ENCODE data around the gene CEP104. TPM values are rescaled to one million over a fixed set of nuclear protein-coding genes. Genes with fewer than 3 reads are reported as not detected.

The CEP104 gene
- total and polyA plus RNA-seq, 10 of the 15 experiments (the other 5 are each of a cell fraction or from before 2014, with no cell fraction given) = 7.2 to 34.8 (median 19.3) TPM

DNA sequence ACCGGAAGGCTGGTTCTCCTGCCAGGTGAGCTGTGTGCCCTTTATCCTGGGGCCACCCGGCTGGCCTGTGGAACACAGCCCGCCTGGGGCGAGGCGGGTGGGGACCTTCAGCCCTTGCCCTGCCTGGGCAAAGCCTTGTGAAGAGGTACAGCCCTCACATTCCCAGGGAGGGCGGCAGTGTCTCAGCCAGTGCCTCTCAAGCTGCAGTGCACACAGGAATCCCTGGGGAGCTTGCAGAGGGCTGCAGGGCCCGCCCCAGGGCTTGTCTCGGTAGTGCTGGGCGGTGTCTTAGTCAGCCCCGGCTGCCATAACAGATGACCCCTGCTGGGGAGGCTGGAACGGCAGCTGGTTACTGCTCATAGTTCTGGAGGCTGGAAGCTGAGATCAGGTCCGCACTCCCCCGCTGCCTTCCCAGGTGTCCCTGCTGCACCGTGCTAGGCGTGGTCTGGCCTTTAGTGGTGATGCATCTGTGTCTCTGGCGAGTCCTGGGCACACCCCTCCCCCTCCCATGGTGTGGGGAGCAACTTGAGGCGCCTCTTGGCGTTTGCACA, 12.8 kb upstream of the CEP104 start:
- Histone ChIP-seq H3K9ac (ENCODE audit: control insufficient read depth, insufficient read depth, low read length) (no peak overlapping the region), H2AFZ (ENCODE audit: control insufficient read depth, low read depth, low read length) (no peak overlapping the region), H3K27me3 (replicated peaks in 1 of 2; ENCODE audit: control insufficient read depth in 2 of 2, insufficient read depth in 2 of 2, low read length in 1 of 2) (no peaks in the 10 kb centered on the region), H3K27ac (ENCODE audit: control insufficient read depth, insufficient read depth) (no peak overlapping the region), H4K20me1 (ENCODE audit: control insufficient read depth, insufficient read depth) (no peaks in the 10 kb centered on the region), H3K4me2 (ENCODE audit: control insufficient read depth, insufficient read depth) (no peak overlapping the region), H3K9me3 (replicated peaks; ENCODE audit: control insufficient read depth, insufficient read depth, low read length) (no peaks in the 10 kb centered on the region; the same call in 2 of the 3 replicates), H3K4me3 (no peak overlapping the region), H3K36me3 (ENCODE audit: control insufficient read depth in 2 of 2, insufficient read depth in 2 of 2, low read length in 1 of 2) (peaks cover 2 to 10% of the 10 kb centered on the region in 2 experiments; a peak in 3 of 4 replicates), H3K4me1 (ENCODE audit: control insufficient read depth, insufficient read depth, low read length) (peaks cover 6% of the 10 kb centered on the region), H3K79me2 (ENCODE audit: control insufficient read depth, insufficient read depth, low read length) (no peaks in the 10 kb centered on the region)
- no peak for FAIRE-seq
- no peak for DNase-seq (ENCODE audit: low read depth, low spot score)
- CTCF ChIA-PET = no interaction called here
- no peak for TF ChIP-seq TCF7 (IDR thresholded peaks at IDR 0.05; ENCODE audit: borderline replicate concordance)
- TF ChIP-seq, protein P1, sequence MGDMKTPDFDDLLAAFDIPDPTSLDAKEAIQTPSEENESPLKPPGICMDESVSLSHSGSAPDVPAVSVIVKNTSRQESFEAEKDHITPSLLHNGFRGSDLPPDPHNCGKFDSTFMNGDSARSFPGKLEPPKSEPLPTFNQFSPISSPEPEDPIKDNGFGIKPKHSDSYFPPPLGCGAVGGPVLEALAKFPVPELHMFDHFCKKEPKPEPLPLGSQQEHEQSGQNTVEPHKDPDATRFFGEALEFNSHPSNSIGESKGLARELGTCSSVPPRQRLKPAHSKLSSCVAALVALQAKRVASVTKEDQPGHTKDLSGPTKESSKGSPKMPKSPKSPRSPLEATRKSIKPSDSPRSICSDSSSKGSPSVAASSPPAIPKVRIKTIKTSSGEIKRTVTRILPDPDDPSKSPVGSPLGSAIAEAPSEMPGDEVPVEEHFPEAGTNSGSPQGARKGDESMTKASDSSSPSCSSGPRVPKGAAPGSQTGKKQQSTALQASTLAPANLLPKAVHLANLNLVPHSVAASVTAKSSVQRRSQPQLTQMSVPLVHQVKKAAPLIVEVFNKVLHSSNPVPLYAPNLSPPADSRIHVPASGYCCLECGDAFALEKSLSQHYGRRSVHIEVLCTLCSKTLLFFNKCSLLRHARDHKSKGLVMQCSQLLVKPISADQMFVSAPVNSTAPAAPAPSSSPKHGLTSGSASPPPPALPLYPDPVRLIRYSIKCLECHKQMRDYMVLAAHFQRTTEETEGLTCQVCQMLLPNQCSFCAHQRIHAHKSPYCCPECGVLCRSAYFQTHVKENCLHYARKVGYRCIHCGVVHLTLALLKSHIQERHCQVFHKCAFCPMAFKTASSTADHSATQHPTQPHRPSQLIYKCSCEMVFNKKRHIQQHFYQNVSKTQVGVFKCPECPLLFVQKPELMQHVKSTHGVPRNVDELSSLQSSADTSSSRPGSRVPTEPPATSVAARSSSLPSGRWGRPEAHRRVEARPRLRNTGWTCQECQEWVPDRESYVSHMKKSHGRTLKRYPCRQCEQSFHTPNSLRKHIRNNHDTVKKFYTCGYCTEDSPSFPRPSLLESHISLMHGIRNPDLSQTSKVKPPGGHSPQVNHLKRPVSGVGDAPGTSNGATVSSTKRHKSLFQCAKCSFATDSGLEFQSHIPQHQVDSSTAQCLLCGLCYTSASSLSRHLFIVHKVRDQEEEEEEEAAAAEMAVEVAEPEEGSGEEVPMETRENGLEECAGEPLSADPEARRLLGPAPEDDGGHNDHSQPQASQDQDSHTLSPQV (IDR thresholded peaks at IDR 0.05) = no peak
- no peak for TF ChIP-seq FOXK2 (IDR thresholded peaks at IDR 0.05)
- TF ChIP-seq CREB1 (IDR thresholded peaks at IDR 0.05; ENCODE audit: low read depth) = no peak
- TF ChIP-seq PML (IDR thresholded peaks at IDR 0.05; ENCODE audit: low read length) = no peak
- TF ChIP-seq, protein P2, sequence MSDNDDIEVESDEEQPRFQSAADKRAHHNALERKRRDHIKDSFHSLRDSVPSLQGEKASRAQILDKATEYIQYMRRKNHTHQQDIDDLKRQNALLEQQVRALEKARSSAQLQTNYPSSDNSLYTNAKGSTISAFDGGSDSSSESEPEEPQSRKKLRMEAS (IDR thresholded peaks at IDR 0.05; ENCODE audit: low read depth, low read length) = no peak
- no peak for TF ChIP-seq RAD51 (IDR thresholded peaks at IDR 0.05)
- no peak for TF ChIP-seq SREBF1 (IDR thresholded peaks at IDR 0.05; ENCODE audit: low read length)
- TF ChIP-seq RUNX3 (IDR thresholded peaks at IDR 0.05; ENCODE audit: low read length) = no peak
- TF ChIP-seq IKZF2 (IDR thresholded peaks at IDR 0.05) = no peak
- intact Hi-C loops (cut with micrococcal nuclease; ENCODE audit: unreplicated experiment) (no loop called here), in situ Hi-C loops (cut with MboI) (no loop called here)
- no TSS peak for BruUV-seq (replicated peaks)
- peak; percentile 28; the same call in 2 of the 3 replicates for ATAC-seq
- POLR2A ChIA-PET = interaction anchor here (0.5 kb wide), 1 partner anchor 1990 kb away, joined by 4 read pairs; no protein-coding TSS in a partner anchor
- SMC1A ChIA-PET (ENCODE audit: uncharacterized antibody, unreplicated experiment) = no interaction called here
- RAD21 ChIA-PET (ENCODE audit: unreplicated experiment) = no interaction called here
- WGBS (ENCODE audit: insufficient coverage, insufficient replicate concordance, low lambda C conversion rate, missing lambda C conversion rate) = 75% methylated on average over 17 of the region's 18 CpGs
